ENCODE data around the gene PIERCE2.
"Not testable (repeated sequence)": the region's sequence is repeated elsewhere in the genome, so short reads cannot be mapped to it uniquely, and the experiment has no call there.

Gene PIERCE2

DNA sequence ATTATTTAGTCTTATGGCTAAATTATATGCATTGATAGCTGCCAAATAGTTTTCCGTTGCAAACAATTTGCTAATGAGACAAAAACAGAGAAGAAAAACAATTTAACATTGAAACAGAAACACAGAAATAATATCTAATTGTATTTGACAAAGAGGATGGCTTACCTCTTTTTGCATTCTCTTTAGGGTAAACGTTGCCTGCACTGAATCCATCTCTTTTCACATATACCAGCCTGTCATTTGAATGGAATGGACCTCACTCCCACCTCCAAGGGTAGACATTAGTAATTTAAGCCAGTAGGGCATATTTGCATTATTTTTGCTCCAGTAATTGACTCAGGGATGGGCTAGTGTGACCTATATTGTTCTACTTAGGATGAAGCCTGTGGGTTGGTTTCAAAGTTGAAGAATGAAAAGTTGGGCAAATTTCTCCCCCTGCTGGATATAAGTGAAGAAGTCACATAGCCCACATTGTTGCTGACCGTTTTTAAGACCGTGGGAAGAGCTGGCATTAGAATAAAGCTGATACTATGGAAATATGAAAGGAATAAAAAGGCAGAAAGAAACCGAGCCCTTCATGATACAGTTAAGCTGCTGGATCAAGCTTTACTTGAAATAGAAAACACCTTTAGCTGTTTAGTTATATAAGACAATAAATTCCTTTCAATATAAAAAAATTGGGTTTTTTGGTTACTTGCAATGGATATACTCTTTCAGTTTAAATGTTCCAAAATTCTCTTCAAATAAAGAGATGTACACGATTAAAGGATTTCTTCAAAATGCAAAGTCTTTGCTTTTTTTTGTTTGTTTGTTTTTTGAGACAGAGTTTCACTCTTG is 26.9 kb downstream of the PIERCE2 start:
- DNase-seq (ENCODE audit: low read depth): no peak

DNA sequence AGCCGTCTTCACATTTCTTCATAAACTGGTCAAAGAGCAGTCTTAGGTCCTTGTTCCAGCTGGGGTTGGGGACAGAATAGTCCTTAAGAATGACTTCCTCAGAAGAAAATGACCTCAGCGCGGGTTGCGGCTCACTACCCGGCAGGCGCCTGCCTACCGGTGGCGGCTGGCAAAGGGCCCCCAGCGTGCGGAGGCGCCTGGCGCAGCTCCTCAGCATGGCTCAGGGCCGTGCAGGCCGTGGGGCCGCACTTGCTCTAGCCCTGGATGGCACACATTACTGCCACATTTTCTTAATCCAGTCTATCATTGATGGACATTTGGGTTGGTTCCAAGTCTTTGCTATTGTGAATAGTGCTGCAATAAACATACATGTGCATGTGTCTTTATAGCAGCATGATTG is 34.8 kb downstream of the PIERCE2 start:
- DNase-seq (ENCODE audit: low read depth): not testable (repeated sequence)

DNA sequence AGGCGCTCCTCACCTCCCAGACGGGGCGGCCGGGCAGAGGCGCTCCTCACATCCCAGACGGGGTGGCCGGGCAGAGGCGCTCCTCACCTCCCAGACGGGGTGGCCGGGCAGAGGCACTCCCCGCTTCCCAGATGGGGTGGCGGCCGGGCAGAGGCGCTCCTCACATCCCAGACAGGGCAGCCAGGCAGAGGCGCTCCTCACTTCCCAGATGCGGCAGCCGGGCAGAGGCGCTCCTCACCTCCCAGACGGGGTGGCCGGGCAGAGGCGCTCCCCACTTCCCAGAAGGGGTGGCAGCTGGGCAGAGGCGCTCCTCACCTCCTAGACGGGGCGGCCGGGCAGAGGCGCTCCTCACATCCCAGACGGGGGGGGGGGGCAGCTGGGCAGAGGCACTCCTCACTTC is 37.6 kb downstream of the PIERCE2 start:
- not testable (repeated sequence) for DNase-seq (ENCODE audit: low read depth)

DNA sequence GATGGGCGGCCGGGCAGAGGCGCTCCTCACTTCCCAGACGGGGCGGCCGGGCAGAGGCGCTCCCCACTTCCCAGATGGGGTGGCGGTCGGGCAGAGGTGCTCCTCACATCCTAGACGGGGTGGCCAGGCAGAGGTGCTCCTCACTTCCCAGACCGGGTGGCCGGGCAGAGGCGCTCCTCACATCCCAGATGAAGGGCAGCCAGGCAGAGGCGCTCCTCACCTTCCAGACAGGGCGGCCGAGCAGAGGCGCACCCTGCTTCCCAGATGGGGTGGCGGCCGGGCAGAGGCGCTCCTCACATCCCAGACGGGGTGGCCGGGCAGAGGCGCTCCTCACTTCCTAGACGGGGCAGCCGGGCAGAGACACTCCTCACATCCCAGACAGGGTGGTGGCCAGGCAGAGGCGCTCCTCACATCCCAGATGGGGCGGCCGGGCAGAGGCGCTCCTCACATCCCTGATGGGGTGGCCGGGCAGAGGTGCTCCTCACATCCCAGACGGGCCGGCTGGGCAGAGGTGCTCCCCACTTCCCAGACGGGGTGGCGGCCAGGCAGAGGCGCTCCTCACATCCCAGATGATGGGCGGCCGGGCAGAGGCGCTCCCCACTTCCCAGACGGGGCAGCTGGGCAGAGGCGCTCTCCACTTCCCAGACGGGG is 38.2 kb downstream of the PIERCE2 start:
- DNase-seq (ENCODE audit: low read depth): not testable (repeated sequence)

DNA sequence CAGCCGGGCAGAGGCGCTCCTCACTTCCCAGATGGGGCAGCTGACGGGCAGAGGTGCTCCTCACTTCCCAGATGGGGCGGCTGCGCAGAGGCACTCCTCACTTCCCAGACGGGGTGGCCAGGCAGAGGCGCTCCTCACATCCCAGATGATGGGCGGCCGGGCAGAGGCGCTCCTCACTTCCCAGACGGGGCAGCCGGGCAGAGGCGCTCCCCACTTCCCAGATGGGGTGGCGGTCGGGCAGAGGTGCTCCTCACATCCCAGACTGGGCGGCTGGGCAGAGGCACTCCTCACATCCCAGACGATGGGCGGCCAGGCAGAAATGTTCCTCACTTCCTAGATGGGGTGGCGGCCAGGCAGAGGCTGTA is 38.7 kb downstream of the PIERCE2 start:
- DNase-seq (ENCODE audit: low read depth): not testable (repeated sequence)

DNA sequence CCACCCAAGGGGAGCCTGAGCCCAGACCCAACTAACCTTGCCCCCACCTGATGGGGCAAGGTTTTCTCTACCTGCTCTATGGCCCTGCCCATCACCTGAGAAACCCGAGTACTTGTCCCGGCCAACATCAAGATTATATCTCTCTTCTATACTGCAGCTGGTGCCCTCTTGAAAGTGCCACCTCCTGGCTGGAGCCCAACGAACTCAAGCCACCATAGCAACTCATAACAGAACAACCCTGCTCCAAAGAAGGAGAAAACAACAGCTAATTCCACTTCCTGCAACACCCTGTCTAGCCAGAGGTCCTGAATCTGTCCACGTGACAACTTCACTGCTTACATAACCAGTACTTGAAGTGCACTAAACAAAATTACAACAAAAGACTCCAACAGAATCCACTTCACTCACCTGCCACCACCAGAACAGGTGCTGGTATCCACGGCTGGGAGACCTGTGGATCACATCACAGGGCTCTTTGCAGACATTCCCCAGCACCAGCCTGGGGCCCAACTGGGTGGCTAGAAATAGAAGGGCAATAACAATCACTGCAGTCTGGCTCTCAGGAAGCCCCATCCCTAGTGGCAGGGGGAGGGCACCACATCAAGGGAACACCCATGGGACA is 49.2 kb downstream of the PIERCE2 start:
- no peak for DNase-seq (ENCODE audit: low read depth)

DNA sequence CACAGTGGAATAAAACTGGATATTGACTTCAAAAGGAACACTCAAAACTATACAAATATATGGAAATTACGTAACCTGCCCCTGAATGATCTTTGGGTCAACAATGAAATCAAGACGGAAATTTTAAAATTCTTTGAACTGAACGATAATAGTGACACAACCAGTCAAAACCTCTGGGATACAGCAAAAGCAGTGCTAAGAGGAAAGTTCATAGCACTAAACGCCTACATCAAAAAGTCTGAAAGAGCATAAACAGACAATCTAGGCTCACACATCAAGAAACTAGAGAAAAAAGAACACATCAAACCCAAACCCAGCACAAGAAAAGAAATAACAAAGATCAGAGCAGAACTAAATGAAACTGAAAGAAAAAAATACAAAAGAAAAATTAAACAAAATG is 53.2 kb downstream of the PIERCE2 start:
- no peak for DNase-seq (ENCODE audit: low read depth)

DNA sequence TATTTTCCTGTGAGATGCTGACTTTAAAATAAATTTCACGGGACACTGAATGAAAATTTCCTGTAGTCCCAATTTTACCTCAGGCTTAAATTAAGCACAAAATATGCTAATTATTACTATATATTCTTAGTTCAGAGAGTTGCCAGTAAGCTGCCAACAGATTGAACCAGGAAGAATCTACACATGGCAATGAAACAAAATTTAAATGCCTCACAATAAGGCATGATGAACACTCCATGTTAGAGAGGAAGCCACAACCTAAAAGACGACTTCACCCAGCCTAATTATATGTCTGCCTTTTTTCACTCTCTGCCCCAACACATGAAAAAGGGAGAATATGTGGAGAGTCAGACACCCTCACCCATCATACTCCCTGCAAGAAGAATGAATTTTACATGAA is 60.0 kb downstream of the PIERCE2 start:
- no peak for DNase-seq (ENCODE audit: low read depth)
